Measurements from ENCODE around the gene CCDC87.
"Not testable (repeated sequence)": the region's sequence is repeated elsewhere in the genome, so short reads cannot be mapped to it uniquely, and the experiment has no call there.

CCDC87 gene

GRCh38 chr11:66546368-66546965, 46.4 kb downstream of the CCDC87 start, which contains the start of gene ACTN3:
Gene ACTN3, plus strand, starts transcription at chr11:66546903. Its CDS starts 35 bp downstream, at chr11:66546938.
- intact Hi-C loops (cut with micrococcal nuclease), result loop anchor here (1.0 kb wide), 1 partner anchor 132 kb away; no protein-coding TSS in a partner anchor
- peaks cover 38% of the 10 kb centered on the region for H3K4me1 Mint-ChIP-seq (ENCODE audit: low read depth)
- H3K27ac Mint-ChIP-seq, result peak within 1 kb of the TSS; percentile 76
- peaks cover 35% of the 10 kb centered on the region for H3K27me3 Mint-ChIP-seq
- peaks cover 22% of the 10 kb centered on the region for H3K36me3 Mint-ChIP-seq (ENCODE audit: low read depth)
- H3K4me3 Mint-ChIP-seq, result peak within 1 kb of the TSS; percentile 79
- no peaks in the 10 kb centered on the region for H3K9me3 Mint-ChIP-seq

- H3K36me3 Mint-ChIP-seq (ENCODE audit: low read depth), result peaks cover 29% of the 10 kb centered on the region
- intact Hi-C loops (cut with micrococcal nuclease), result loop anchor here (1.0 kb wide), 1 partner anchor 132 kb away; no protein-coding TSS in a partner anchor
- peaks cover 41% of the 10 kb centered on the region for H3K4me1 Mint-ChIP-seq (ENCODE audit: low read depth)
- peaks cover 35% of the 10 kb centered on the region for H3K27me3 Mint-ChIP-seq
- H3K27ac Mint-ChIP-seq, result peak within 1 kb of the TSS; percentile 76
- H3K9me3 Mint-ChIP-seq, result no peaks in the 10 kb centered on the region
- peak within 1 kb of the TSS; percentile 79 for H3K4me3 Mint-ChIP-seq
These were observed 47.0 kb downstream of the CCDC87 start, which contains the start of gene ZDHHC24 for GRCh38 chr11:66545701-66546367. Gene ZDHHC24, minus strand, starts transcription at chr11:66546048. Its CDS starts 45 bp downstream, at chr11:66546003.

GRCh38 chr11:66544952-66545351, 47.9 kb downstream of the CCDC87 start:
- H3K27me3 Mint-ChIP-seq, result peaks cover 33% of the 10 kb centered on the region
- intact Hi-C loops (cut with micrococcal nuclease); H3K9me3 Mint-ChIP-seq: not testable (repeated sequence)
- H3K4me3 Mint-ChIP-seq, result peak overlapping the region; percentile 79
- H3K27ac Mint-ChIP-seq, result peak overlapping the region; percentile 76
- peaks cover 37% of the 10 kb centered on the region for H3K36me3 Mint-ChIP-seq (ENCODE audit: low read depth)
- peaks cover 41% of the 10 kb centered on the region for H3K4me1 Mint-ChIP-seq (ENCODE audit: low read depth)

- Mint-ChIP-seq H3K36me3 (ENCODE audit: low read depth) (peaks cover 52% of the 10 kb centered on the region), H3K9me3 (no peaks in the 10 kb centered on the region), H3K27ac (peak overlapping the region; percentile 76)
These were observed 49.4 kb downstream of the CCDC87 start for GRCh38 chr11:66543263-66544107.

GRCh38 chr11:66542362-66542761, 50.5 kb downstream of the CCDC87 start:
- intact Hi-C loops (cut with micrococcal nuclease), result no loop called here
- Mint-ChIP-seq H3K4me1 (ENCODE audit: low read depth) (peaks cover 41% of the 10 kb centered on the region), H3K36me3 (ENCODE audit: low read depth) (peaks cover 63% of the 10 kb centered on the region), H3K4me3 (peak overlapping the region; percentile 11), H3K9me3 (no peaks in the 10 kb centered on the region), H3K27ac (peak overlapping the region; percentile 76), H3K27me3 (peaks cover 13% of the 10 kb centered on the region)

More at GRCh38 chr11:66543263-66544107, 49.4 kb downstream of the CCDC87 start:
- Mint-ChIP-seq H3K4me3 (peak overlapping the region; percentile 18), H3K27me3 (peaks cover 21% of the 10 kb centered on the region), H3K4me1 (ENCODE audit: low read depth) (peaks cover 41% of the 10 kb centered on the region)
- intact Hi-C loops (cut with micrococcal nuclease), result no loop called here

- peaks cover 8% of the 10 kb centered on the region for H3K27me3 Mint-ChIP-seq
- H3K4me1 Mint-ChIP-seq (ENCODE audit: low read depth), result peaks cover 41% of the 10 kb centered on the region
- H3K4me3 Mint-ChIP-seq, result peak overlapping the region; percentile 11
- peaks cover 68% of the 10 kb centered on the region for H3K36me3 Mint-ChIP-seq (ENCODE audit: low read depth)
- intact Hi-C loops (cut with micrococcal nuclease), result no loop called here
- H3K27ac Mint-ChIP-seq, result peak overlapping the region; percentile 76
- no peaks in the 10 kb centered on the region for H3K9me3 Mint-ChIP-seq
These were observed 51.0 kb downstream of the CCDC87 start for GRCh38 chr11:66541892-66542291.

GRCh38 chr11:66540598-66540997, 52.3 kb downstream of the CCDC87 start:
- peaks cover 81% of the 10 kb centered on the region for H3K36me3 Mint-ChIP-seq (ENCODE audit: low read depth)
- H3K4me1 Mint-ChIP-seq (ENCODE audit: low read depth), result peaks cover 41% of the 10 kb centered on the region
- H3K27me3 Mint-ChIP-seq; H3K27ac Mint-ChIP-seq; H3K9me3 Mint-ChIP-seq; H3K4me3 Mint-ChIP-seq; intact Hi-C loops (cut with micrococcal nuclease): not testable (repeated sequence)

Measured in dendritic cell treated with granulocyte-macrophage colony-stimulating factor and Interleukin-4, amounts not matched to agents 40 ng/mL and 50 ng/mL, for 4 days (primary cell).